Measurements from ENCODE around the gene KREMEN1.
"Not testable (repeated sequence)": the region's sequence is repeated elsewhere in the genome, so short reads cannot be mapped to it uniquely, and the experiment has no call there.

The KREMEN1 gene

DNA sequence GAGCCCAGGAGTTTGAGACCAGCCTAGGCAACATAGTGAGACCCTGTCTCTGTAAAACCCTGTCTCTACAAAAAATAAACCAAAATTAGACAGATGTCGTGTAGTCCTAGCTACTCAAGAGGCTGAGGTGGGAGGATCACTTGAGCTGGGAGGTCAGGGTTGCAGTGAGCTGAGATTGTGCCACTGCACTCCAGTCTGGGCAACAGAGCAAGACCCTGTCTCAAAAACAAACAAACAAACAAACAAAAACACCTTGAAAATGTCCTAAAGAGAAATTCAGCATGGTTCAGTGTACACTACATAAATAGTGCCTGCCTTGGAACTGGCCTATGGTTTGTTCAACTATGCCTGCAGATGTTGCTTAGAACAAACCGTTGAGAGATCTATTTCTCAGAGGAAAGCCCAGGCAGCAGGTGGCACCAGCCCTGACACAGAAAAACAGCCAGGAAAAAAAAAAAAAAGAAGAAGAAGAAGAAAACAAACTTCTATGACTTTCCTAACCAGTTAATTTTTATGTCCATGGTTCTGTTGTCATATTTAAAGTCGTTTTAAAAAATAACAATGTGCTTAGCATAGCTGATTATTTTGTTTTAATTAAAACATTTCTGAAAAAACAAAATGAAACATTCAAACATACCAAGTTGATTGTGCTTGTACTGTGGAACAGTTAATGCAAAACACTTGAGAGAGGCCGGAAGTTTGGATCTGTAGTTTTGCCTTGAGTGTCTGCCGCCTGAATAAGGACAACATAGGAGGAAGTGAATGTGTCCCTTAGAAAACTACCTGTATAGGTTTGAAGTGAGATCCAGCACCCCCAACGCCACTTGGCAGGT is 5.4 kb downstream of the KREMEN1 start:
- in situ Hi-C loops (cut with MboI; ENCODE audit: low sequenced_read_pairs): no loop called here

DNA sequence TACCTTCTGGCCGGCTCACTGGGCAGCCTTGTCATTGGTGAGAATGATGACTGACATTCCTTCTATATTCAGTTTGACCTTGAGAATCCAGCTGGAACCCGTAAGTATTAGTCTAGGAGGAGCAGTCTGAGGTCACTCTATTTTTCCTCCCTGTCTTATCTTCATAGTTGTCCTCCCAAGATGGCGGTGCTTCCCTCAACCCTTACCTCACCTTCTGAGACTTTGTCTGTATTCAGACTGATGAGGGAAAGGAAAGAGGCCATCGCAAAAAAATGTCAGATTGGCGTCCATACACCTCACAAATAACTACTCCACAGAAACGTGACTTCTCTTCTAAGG is 6.0 kb downstream of the KREMEN1 start:
- in situ Hi-C loops (cut with MboI; ENCODE audit: low sequenced_read_pairs): no loop called here

DNA sequence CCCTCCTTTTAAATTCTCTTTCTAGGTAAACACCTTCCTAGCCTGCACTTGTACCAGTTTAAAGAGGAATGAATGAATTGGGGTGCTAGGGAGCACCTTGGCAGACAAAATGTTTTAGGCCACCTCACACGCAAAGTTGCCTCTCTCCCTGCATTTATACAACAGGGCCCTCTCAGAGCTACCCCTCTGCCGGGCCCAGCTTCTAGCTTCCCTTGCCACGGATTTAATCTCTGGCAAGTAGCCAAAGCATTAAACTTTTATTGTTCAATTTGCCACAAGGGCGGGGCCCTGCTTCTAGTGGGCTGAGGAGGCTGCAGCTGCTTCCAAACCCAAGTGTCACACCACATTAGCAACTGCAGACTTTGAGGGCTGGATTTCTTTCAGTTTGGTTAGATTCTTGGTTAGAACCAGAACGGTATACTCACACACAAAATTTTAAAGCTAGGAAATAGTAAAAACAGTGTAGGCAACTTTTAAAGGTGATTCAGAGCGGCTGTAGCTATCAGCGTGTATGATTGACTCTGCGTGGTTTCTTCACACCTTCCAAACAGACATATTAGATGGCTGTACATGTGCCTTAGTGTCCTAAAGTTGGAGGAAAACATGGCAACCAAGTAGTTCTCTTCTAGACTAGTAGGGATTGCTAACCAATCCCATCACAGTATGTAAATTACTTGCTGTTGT is 6.5 kb downstream of the KREMEN1 start:
- in situ Hi-C loops (cut with MboI; ENCODE audit: low sequenced_read_pairs): no loop called here

DNA sequence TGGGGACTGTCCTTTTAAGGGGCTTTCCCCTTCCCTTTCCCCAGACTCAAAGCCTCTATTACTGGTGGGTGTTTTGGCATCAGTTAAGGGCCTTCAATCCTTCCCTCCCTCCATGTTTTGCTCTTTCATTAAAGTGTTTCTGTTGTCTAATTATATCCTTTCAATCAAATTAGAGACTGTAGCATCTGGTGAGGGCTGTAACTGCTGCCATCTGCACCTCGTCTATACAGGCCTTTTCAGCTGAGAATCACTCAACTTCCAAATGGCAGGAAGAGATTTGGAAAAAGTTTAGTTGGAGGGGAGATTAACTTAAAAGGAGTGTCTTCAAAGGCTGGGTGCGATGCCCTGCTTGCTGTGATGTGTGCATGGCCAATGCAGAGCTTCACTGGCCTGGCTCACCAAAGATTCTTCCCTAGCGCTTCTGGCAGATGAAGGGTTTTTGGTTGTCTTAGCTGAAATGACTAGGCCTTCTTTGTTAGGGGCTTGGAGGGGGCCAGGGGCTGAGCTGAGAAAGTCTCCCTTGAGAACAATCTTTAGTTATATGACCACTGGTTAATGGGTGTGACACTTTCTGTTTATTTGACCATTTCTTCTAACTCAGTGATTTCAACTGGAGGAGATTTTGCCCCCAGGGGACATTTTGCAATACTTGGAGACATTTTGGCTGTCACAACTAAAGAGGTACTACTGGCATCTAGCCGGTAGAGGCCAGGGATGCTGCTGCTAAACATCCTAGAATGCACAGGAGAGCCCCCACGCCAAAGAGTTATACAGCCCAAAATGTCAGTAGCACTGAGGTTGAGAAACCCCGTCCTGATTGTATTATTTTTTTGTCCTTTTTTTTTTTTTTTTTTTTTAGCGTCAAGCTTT is 7.5 kb downstream of the KREMEN1 start:
- in situ Hi-C loops (cut with MboI; ENCODE audit: low sequenced_read_pairs): no loop called here

DNA sequence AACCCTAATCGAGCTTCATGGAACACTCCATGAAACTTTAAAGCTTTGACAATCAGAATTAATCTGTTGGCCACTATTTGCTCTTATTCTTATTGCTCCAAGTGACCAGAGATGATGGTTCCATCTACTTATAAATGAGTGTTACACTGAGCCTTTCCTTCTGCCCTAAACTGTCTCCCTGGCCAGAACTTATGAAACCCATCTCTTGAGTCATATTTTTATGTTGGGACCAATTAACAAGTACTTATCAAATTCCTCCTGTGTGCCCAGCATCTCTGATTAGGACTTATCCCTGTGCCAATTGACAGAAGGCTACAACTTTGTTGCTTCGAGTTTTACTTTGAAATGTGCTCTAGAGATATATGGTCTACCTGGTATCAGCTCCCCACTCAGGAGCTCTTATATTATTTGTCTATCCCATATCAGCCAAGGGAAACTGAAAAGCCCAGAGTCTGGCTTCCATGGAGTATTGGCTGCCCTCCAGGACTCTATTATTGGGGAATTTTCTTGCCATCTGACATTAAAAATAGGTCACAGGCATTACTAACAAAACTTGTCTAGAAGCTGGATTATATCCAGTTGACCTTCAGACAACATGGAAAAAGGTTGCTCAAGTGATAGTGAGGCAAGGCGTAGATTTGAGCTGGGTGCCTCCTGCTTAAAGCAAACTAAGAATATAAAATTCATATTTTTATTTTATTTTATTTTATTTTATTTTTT is 8.8 kb downstream of the KREMEN1 start:
- in situ Hi-C loops (cut with MboI; ENCODE audit: low sequenced_read_pairs): no loop called here

DNA sequence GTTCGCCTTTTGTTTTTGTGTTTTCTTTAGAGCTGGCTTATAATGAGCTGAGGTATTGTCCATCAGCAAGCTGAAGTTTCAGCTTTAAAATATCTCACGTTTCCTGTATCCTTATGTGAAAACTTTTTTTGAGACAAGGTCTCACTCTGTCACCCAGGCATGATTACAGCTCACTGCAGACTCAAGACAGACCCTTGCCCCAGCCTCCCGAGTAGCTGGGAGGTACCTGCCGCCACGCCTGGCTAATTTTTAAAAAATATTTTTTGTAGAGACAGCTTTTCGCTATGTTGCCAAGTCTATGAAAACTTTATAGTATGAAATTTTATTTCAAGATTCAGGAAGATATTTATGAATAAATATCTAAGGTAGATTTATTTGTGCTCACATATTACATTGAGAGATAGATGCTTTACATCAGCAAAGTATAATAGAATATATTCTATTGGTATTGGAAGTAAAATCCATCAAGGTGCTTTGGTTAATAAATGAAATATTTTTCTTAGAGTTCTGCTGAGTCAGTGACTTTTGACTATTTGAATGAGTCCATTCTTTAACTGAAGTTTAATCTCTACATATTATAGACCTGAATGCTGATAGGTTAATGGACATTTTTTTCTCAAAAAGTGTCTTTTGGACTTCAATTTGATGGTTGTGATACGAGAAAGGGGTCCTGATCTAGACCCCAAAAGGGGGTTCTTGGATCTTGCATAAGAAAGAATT is 10.2 kb downstream of the KREMEN1 start:
- in situ Hi-C loops (cut with MboI; ENCODE audit: low sequenced_read_pairs): no loop called here

DNA sequence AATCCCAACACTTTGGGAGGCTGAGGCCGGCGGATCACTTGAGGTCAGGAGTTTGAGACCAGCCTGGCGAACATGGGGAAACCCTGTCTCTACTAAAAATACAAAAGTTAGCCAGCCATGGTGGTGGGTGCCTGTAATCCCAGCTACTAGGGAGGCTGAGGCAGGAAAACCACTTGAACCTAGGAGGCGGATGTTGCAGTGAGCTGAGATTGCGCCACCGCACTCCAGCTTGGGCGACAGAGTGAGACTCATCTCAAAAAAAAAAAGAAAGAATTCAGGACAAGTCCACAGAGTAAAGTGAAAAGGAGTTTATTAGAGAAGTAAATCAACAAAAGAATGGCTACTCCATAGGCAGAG is 10.7 kb downstream of the KREMEN1 start:
- in situ Hi-C loops (cut with MboI; ENCODE audit: low sequenced_read_pairs): not testable (repeated sequence)

DNA sequence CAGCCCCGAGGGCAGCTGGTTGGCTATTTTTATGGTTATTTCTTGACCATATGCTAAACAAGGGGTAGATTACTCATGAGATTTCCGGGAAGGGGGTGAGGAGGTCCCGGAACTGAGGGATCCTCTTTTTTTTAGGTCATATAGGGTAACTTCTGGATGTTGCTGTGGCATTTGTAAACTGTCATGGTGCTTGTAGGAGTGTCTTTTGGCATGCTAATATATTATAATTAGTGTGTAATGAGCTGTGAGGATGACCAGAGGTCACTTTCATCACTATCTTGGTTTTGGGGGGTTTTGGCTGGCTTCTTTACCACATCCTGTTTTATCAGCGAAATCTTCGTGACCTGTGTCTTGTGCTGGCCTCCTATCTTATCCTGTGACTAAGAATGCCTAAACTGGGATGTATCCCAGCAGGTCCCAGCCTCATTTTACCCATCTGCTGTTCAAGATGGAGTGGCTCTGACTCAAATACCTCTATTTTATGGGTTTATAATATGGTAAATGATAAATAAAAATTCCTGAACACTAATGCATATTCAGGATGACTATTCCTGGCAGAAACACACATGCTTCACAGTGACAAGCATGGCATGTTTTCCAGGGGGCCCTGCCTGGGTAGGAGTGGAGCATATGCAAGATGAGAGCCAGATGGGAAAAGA is 11.2 kb downstream of the KREMEN1 start:
- in situ Hi-C loops (cut with MboI; ENCODE audit: low sequenced_read_pairs): no loop called here

DNA sequence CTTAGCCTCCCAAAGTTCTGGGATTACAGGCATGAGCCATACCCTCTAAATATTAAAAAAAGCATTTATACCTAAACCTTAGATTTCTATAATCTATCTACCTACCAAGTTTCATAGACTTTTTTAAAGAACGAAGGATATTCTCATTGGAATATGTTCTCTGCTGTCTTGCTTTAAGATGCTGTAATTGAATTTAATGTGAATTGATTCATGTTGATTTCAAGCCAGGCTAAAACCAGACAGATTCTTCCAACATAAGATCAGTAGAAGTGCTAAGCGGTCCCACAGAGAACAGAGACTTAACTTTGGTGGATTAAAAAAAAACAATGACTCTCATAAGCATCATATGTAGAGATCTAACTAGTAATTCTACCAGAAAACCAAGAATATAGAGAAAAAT is 14.2 kb downstream of the KREMEN1 start:
- in situ Hi-C loops (cut with MboI; ENCODE audit: low sequenced_read_pairs): no loop called here

DNA sequence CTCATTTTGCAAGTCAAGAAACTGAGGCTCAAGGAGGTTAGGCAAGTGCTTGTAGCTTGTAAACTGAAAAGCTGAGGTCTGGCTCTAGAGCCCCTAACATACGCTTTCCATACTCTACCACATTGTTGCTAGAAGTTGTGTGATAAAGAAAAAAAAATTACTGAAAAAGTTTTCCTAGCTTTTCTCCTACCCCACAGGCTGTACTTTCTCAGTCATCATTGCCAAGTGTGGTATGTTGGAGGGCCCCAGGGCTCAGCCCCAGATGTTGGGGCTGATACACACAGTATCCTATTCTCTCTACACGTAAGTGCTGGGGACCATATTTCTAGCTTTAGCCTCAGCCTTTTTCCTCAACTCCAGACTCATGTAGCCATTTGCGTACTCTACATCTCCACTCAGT is 16.0 kb downstream of the KREMEN1 start:
- in situ Hi-C loops (cut with MboI; ENCODE audit: low sequenced_read_pairs): no loop called here

DNA sequence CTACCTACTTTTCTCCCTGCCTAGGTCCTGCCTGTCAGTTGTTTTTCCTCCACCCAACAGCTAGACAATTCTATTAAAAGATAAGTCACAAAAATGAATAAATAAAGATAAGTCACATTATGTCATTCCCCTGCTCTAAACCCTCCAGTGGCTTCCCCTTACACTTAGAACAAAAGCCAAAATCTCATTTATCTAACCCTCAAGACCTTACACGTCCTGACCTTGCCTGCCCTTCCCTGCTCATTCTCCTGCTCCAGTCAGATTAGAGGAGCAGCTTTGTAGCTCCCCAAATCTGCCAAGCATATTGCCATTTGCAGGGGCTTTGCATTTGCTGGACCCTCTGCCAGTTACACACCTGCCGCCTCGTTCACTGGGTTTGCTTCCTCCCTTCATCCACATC is 16.7 kb downstream of the KREMEN1 start:
- in situ Hi-C loops (cut with MboI; ENCODE audit: low sequenced_read_pairs): no loop called here

DNA sequence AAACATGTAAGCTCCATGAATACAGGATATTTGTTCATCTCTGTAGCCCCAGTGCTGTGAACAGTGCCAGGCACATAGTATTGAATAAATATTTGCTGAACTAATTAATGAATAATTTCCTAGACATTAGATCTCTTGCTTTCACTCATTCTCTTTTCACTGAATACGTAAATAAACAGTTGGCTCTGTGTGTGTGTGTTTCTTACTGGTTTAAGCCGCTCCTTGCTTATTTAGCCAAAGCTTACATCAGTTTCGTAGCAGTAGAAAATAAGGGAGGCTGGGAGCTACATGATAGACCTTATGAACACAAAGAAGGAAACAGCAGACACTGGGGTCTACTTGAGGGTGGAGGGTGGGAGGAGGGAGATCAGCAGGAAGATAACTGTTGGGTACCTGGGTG is 17.2 kb downstream of the KREMEN1 start:
- in situ Hi-C loops (cut with MboI; ENCODE audit: low sequenced_read_pairs): no loop called here

DNA sequence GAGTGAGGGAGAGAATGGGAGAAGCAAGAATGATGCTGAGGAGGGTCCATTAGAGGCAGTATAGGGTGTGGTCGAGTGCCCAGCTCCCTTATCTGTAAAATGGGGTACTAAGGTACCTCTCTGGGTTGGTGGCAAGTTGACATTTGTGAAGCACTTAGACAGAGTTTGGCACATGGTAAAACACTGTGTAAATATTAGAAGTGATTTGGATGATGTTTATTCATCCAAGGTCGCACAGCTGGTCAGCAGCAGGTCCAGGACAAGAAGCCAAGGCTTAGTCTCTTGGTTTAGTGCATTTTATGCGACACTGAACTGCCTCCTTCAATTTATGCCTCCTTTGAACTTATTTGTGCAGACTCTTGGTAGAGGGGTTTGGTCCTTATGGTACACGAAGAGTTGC is 19.4 kb downstream of the KREMEN1 start:
- in situ Hi-C loops (cut with MboI; ENCODE audit: low sequenced_read_pairs): no loop called here

DNA sequence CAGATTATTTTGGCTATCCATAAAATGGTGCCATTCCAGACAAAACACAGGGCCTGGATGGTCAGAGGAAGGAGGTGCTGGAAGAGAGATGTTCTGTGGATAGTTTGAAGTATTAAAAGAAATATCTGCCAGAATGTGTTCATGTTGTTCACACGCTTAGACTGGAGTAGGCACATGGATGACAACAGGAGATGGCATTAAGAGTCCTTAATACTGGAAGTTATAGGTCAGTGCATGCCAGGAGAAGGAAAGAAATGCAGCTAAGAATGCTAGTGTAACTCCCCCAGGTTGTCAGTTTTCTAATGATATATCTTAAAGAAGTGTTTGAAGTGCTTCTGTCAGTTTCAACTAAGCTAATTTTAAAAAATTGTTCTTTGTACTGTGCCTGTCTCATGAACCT is 20.2 kb downstream of the KREMEN1 start:
- in situ Hi-C loops (cut with MboI; ENCODE audit: low sequenced_read_pairs): no loop called here

DNA sequence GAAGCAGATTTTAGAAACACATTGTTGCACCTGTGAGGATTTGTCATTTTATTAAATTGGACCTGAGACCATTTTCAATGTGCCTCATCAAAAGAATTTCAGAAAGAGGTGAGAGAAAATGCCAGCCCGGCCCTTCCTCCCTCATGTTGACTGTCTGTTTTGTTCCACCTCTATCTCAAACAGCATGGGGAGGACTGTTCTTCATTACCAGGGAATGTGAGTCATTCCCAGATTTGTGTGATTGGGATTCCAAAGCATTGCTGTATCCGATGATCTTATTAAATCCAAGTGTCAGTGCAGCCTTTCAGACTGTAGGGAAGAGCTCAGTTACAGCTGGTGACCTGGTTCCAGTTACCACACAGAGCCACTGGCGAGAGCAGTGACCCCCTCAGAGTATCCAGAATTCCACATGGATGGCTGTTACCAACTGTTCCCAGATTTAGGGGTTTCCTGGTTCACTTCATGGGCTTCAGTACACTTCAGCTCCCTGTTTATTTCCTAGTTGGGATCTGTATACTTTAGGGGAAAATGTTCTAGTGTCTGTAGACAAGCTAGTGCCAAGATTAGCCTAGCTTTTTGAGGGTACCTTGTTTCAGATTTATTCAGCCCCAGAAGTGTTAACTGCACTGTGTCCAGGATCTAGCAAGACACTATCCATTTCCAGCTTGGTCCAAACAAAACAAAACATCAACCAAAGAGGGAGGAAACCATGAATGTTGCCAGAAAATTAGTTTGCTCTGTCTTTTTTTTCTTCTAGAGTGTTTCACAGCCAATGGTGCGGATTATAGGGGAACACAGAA is 20.9 kb downstream of the KREMEN1 start:
- in situ Hi-C loops (cut with MboI; ENCODE audit: low sequenced_read_pairs): no loop called here

DNA sequence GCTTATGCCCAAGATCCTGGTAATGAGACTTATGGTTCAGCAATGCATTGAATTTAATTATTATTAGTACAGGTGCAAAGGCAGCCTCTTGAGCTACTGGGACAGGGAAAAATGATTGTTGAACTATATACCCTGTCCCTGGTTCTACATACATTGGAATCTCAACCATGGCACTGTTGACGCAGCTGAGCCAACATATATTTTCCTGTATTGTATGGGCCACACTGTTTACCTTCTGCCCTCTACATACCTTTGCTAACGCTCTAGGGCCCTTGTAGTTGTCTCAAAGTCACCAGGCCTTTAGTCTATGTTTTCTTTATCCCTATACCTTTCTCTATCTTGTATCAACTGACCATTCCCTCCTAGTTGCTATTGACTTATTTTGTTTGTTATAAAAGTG is 22.6 kb downstream of the KREMEN1 start:
- in situ Hi-C loops (cut with MboI; ENCODE audit: low sequenced_read_pairs): no loop called here

DNA sequence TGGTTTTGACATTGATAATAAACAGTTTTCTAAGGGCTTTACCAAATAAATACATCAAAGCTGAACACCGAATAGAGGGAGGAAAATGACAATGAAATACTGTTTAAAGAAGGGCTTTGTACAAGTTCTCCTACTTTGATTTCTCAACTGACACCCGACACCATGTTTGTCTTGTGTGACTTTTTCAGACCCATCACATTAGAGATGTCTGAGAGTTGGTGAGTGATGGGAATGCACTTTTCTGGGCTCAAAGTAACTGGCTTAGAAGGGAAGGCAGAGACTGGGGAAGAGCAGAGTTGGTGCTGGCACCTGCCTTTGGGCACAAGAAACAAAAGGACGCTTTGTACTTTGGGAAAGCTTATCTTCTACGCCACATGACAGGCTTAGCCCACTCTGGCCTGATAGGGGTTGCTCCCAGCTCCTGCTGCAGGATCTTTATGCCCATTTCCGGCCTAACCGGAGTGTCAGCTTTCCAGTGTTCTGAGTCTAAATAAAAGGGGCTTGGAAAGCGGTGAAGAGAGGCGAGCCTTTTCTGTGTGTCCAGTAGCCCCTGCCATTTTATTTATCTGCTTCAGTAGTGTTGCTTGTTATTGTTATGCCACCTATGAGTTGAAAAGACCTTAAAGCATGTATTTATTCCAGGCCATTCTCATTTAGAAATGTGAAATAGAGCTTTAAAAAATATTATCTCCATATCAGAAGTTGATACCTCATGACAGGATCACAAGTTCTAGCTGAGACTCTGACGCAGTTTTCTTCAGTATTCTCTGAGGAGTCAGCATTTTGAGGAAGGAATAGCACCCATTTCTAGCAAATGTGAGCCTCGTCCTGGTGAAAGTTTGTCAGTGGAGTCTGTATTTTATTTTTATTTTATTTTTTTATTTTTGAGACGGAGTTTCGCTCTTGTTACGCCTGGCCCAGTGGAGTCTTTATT is 24.2 kb downstream of the KREMEN1 start:
- in situ Hi-C loops (cut with MboI; ENCODE audit: low sequenced_read_pairs): no loop called here

DNA sequence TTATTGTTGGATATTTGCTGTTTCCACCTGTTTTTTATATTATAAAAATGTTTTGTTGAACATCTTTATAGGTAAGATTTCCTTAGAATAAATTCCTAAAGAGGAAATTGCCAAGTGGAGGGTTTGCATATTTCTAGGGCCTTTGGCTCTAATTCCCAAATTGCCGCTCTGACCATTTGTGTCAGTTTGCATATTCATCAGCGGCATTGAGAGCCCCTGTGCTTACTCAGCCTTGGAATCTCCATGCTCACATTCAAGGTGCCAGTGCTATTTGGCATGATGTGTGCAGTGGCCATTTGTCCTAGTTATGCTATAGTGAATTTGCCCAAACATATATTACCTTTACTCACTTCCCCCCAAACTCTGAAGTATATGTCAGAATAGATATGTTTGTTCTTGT is 25.5 kb downstream of the KREMEN1 start:
- in situ Hi-C loops (cut with MboI; ENCODE audit: low sequenced_read_pairs): no loop called here

Data from hTERT RPE-1 (cell line).